ENCODE measurements around the gene CRYGS.

- TF ChIP-seq CTCF (IDR thresholded peaks at IDR 0.05 in 2 of 3, conservative IDR thresholded peaks at IDR 0.05 in 1 of 3; ENCODE audit: borderline replicate concordance in 1 of 3, insufficient read depth in 1 of 3, low read depth in 2 of 3, low read length in 2 of 3) (no peak), POLR2AphosphoS5 (IDR thresholded peaks at IDR 0.05; ENCODE audit: low read depth, low read length) (no peak), CEBPB (IDR thresholded peaks at IDR 0.05; ENCODE audit: low read depth) (no peak), ZFX (IDR thresholded peaks at IDR 0.05) (no peak), JUND (IDR thresholded peaks at IDR 0.05) (no peak), EZH2 (IDR thresholded peaks at IDR 0.05) (no peak), RAD21 (IDR thresholded peaks at IDR 0.05; ENCODE audit: low read depth) (no peak), EGR1 (IDR thresholded peaks at IDR 0.05; ENCODE audit: low read depth) (no peak), POLR2A (IDR thresholded peaks at IDR 0.05; ENCODE audit: borderline replicate concordance, extremely low read depth, insufficient read depth, insufficient read length) (no peak), EZH2phosphoT487 (IDR thresholded peaks at IDR 0.05; ENCODE audit: borderline replicate concordance) (no peak), SP1 (IDR thresholded peaks at IDR 0.05; ENCODE audit: low read depth) (no peak)
These were observed 20.4 kb upstream of the CRYGS start for GRCh38 chr3:186564586-186564985.

Measured in HCT116 (cell line).